GM18499 (cell line): ENCODE data around the gene MAGEC3.

Source experiments
- ATAC-seq: cut with Tn5 transposase; IDR thresholded peaks from one replicate; pipeline ENCODE4 v1.9.1; 2021; ENCODE audit warnings: moderate number of reproducible peaks; ENCODE audit not compliant: insufficient read depth, unreplicated experiment

Gene MAGEC3

GRCh38 chrX:141936080-141936479 lies 98.0 kb downstream of the MAGEC3 start:
- ATAC-seq = no peak

GRCh38 chrX:141941234-141941633 lies 103.1 kb downstream of the MAGEC3 start:
- no peak for ATAC-seq

GRCh38 chrX:141945426-141945825 lies 107.3 kb downstream of the MAGEC3 start:
- ATAC-seq = no peak

- no peak for ATAC-seq
Measured at GRCh38 chrX:141947350-141947749, 109.2 kb downstream of the MAGEC3 start.
